ENCODE data around the gene RFX2. TPM values are rescaled to one million over a fixed set of nuclear protein-coding genes. Genes with fewer than 3 reads are reported as not detected.
A peak's percentile ranks its signal among the peaks of the same experiment; 100 is the strongest.

The RFX2 gene
- total and polyA plus RNA-seq, 10 of the 15 experiments (the other 5 are each of a cell fraction or from before 2014, with no cell fraction given), result 3.2 to 9.8 (median 4.7) TPM

- no peak for TF ChIP-seq E4F1 (IDR thresholded peaks at IDR 0.05; ENCODE audit: borderline replicate concordance, partially characterized antibody)
- no peak for TF ChIP-seq NR2C1 (IDR thresholded peaks at IDR 0.05)
- no peak for TF ChIP-seq ATF7 (IDR thresholded peaks at IDR 0.05; ENCODE audit: low read depth)
- TF ChIP-seq CHD4 (IDR thresholded peaks at IDR 0.05), result no peak
- TF ChIP-seq SIX5 (IDR thresholded peaks at IDR 0.05; ENCODE audit: low read depth, low read length, severe bottlenecking), result no peak
- no peak for TF ChIP-seq CREB1 (IDR thresholded peaks at IDR 0.05; ENCODE audit: low read depth)
Measured at GRCh38 chr19:5978606-5979552, 131.4 kb downstream of the RFX2 start (continued).

- CTCF ChIA-PET, result interaction anchor here (0.9 to 6.7 kb wide), 6 partner anchors 10 to 149 kb away, joined by 3 to 58 read pairs (median 16); partner anchors contain the start of gene NDUFA11
- no peaks in the 10 kb centered on the region for H3K9me3 ChIP-seq (replicated peaks; ENCODE audit: control insufficient read depth, insufficient read depth, low read length)
- FAIRE-seq, result peak; percentile 78
- peaks cover 12% of the 10 kb centered on the region; the same call in 1 of the 2 replicates for H4K20me1 ChIP-seq (ENCODE audit: control insufficient read depth, insufficient read depth)
- peak within 1 kb of the TSS; percentile 92 for H3K9ac ChIP-seq (ENCODE audit: control insufficient read depth, insufficient read depth, low read length)
- no peaks in the 10 kb centered on the region for H3K27me3 ChIP-seq (replicated peaks in 1 of 2; ENCODE audit: control insufficient read depth in 2 of 2, insufficient read depth in 2 of 2, low read length in 1 of 2)
- 1% methylated on average over 86 of the region's 88 CpGs for WGBS (ENCODE audit: insufficient coverage, insufficient replicate concordance, low lambda C conversion rate, missing lambda C conversion rate)
- peak within 1 kb of the TSS; percentile 81 for H2AFZ ChIP-seq (ENCODE audit: control insufficient read depth, low read depth, low read length)
- in situ Hi-C loops (cut with MboI) (no loop called here), intact Hi-C loops (cut with micrococcal nuclease; ENCODE audit: unreplicated experiment) (no loop called here)
- H3K4me3 ChIP-seq, result peak within 1 kb of the TSS; percentile 96
- POLR2A ChIA-PET, result interaction anchor here (0.7 to 3.1 kb wide), 2 partner anchors 10 to 447 kb away, joined by 3 to 18 read pairs; partner anchors contain the start of gene KHSRP
- H3K27ac ChIP-seq (ENCODE audit: control insufficient read depth, insufficient read depth), result peak within 1 kb of the TSS; percentile 88
- peaks cover 21% of the 10 kb centered on the region for H3K4me1 ChIP-seq (ENCODE audit: control insufficient read depth, insufficient read depth, low read length)
- H3K4me2 ChIP-seq (ENCODE audit: control insufficient read depth, insufficient read depth), result peak within 1 kb of the TSS; percentile 94
- no TSS peak for BruUV-seq (replicated peaks)
- peaks cover 65% of the 10 kb centered on the region for H3K79me2 ChIP-seq (ENCODE audit: control insufficient read depth, insufficient read depth, low read length)
- RAD21 ChIA-PET (ENCODE audit: unreplicated experiment), result interaction anchor here (1.2 to 3.9 kb wide), 3 partner anchors 10 to 45 kb away, joined by 4 to 18 read pairs (median 4); no protein-coding TSS in a partner anchor
- H3K36me3 ChIP-seq (ENCODE audit: control insufficient read depth in 2 of 2, insufficient read depth in 2 of 2, low read length in 1 of 2), result peaks cover 4 to 11% of the 10 kb centered on the region in 2 experiments
- SMC1A ChIA-PET (ENCODE audit: uncharacterized antibody, unreplicated experiment), result interaction anchor here (1.0 to 4.4 kb wide), 5 partner anchors 10 to 229 kb away, joined by 3 to 13 read pairs (median 4); no protein-coding TSS in a partner anchor
- ATAC-seq, result peak; percentile 94
- DNase-seq (ENCODE audit: low read depth, low spot score), result peak; percentile 96
- TF ChIP-seq MAX (IDR thresholded peaks at IDR 0.05; ENCODE audit: low read depth, low read length) (peak; percentile 72), ZNF687 (IDR thresholded peaks at IDR 0.05) (peak; percentile 92), IKZF1 (conservative IDR thresholded peaks at IDR 0.05) (peak; percentile 100), POLR2A (IDR thresholded peaks at IDR 0.05; ENCODE audit: low read depth, low read length) (peak; percentile 88), BHLHE40 (IDR thresholded peaks at IDR 0.05; ENCODE audit: borderline replicate concordance in 1 of 2, low read depth in 2 of 2, low read length in 1 of 2) (peak; percentile 85 to 97), SP1 (IDR thresholded peaks at IDR 0.05; ENCODE audit: low read depth, low read length) (peak; percentile 69), ZNF622 (IDR thresholded peaks at IDR 0.05) (no peak)
Measured at GRCh38 chr19:5977785-5978605, 132.3 kb downstream of the RFX2 start, which contains the start of gene RANBP3. Gene RANBP3, minus strand, starts transcription at chr19:5978140. Its CDS starts 58 bp downstream, at chr19:5978082.
